Neuronal stem cell (in vitro differentiated cells): ENCODE results near the gene ANKUB1.
A peak's percentile ranks its signal among the peaks of the same experiment; 100 is the strongest.

Source experiments
- DNase-seq: peaks from one replicate; pipeline ENCODE4 v3.0.0-alpha.2; 2013; ENCODE audit warnings: low spot score
- H2AFZ ChIP-seq: one replicate; pipeline ENCODE4 v1.6.1; 2013; ENCODE audit warnings: mild to moderate bottlenecking, low read length, inconsistent platforms
- H2AK5ac ChIP-seq: 2 replicates; pipeline ENCODE4 v1.6.1; 2013; ENCODE audit warnings: low read depth, mild to moderate bottlenecking, inconsistent platforms, low read length, moderate library complexity, mixed read lengths
- H2BK120ac ChIP-seq: 2 replicates; pipeline ENCODE4 v1.6.1; 2013; ENCODE audit warnings: low read depth, mild to moderate bottlenecking, inconsistent platforms, low read length, moderate library complexity, mixed read lengths
- H2BK12ac ChIP-seq: one replicate; pipeline ENCODE4 v1.6.1; 2013; ENCODE audit warnings: low read length, inconsistent platforms
- H2BK15ac ChIP-seq: 2 replicates; pipeline ENCODE4 v1.6.1; 2013; ENCODE audit warnings: mild to moderate bottlenecking, low read length, inconsistent platforms, mixed read lengths
- H2BK5ac ChIP-seq: one replicate; pipeline ENCODE4 v1.6.1; 2013; ENCODE audit warnings: inconsistent platforms, mild to moderate bottlenecking, low read length, moderate library complexity
- H3K14ac ChIP-seq: one replicate; pipeline ENCODE4 v1.6.1; 2013; ENCODE audit warnings: low read length, inconsistent platforms
- H3K18ac ChIP-seq: 2 replicates; pipeline ENCODE4 v1.6.1; 2013; ENCODE audit warnings: low read length, inconsistent platforms
- H3K23ac ChIP-seq: 2 replicates; pipeline ENCODE4 v1.6.1; 2013; ENCODE audit warnings: low read depth, mild to moderate bottlenecking, mixed read lengths, low read length, inconsistent platforms; ENCODE audit not compliant: poor library complexity
- H3K27ac ChIP-seq: replicated peaks from 3 replicates; pipeline ENCODE4 v1.5.1; 2013; ENCODE audit warnings: low read length, inconsistent platforms
- H3K27me3 ChIP-seq, 3 experiments: 2 replicates each; pipeline ENCODE4 v1.6.1; 2013; ENCODE audit warnings: low read length in 3 of 3, mild to moderate bottlenecking in 2 of 3, inconsistent platforms in 1 of 3, low read depth in 1 of 3, mixed read lengths in 1 of 3, moderate library complexity in 1 of 3; ENCODE audit not compliant: control insufficient read depth in 3 of 3, insufficient read depth in 3 of 3
- H3K36me3 ChIP-seq, 2 donors: replicated peaks in 1 of 2; 2 replicates each; pipeline ENCODE4 v1.6.1; 2013; ENCODE audit warnings: low read length in 2 of 2; ENCODE audit not compliant: control insufficient read depth in 2 of 2, insufficient read depth in 2 of 2
- H3K4ac ChIP-seq: 2 replicates; pipeline ENCODE4 v1.6.1; 2013; ENCODE audit warnings: inconsistent platforms, mild to moderate bottlenecking, low read length, moderate library complexity
- H3K4me1 ChIP-seq, 2 donors: 1 replicate in 1 of 2; 2 replicates in 1 of 2; pipeline ENCODE4 v1.6.1; 2013; ENCODE audit warnings: low read length in 2 of 2, low read depth in 1 of 2; ENCODE audit not compliant: control insufficient read depth in 2 of 2, insufficient read depth in 1 of 2
- H3K4me2 ChIP-seq: one replicate; pipeline ENCODE4 v1.6.1; 2013; ENCODE audit warnings: mild to moderate bottlenecking, low read length, inconsistent platforms; ENCODE audit not compliant: insufficient read depth, poor library complexity, severe bottlenecking
- H3K4me3 ChIP-seq, 2 donors: 2 replicates each; pipeline ENCODE4 v1.5.1; 2013; ENCODE audit warnings: low read length in 2 of 2, mild to moderate bottlenecking in 2 of 2, inconsistent platforms in 1 of 2, moderate library complexity in 1 of 2
- H3K79me1 ChIP-seq: one replicate; pipeline ENCODE4 v1.6.1; 2013; ENCODE audit warnings: low read depth, mild to moderate bottlenecking, inconsistent platforms, low read length, moderate library complexity
- H3K9ac ChIP-seq: one replicate; pipeline ENCODE4 v1.6.1; 2013; ENCODE audit warnings: mild to moderate bottlenecking, low read depth, low read length, inconsistent platforms; ENCODE audit not compliant: poor library complexity
- H3K9me3 ChIP-seq, 2 donors: replicated peaks in 1 of 2; 2 replicates each; pipeline versions ENCODE3 to v1.6.1; 2013; ENCODE audit warnings: low read length in 2 of 2, mild to moderate bottlenecking in 2 of 2, inconsistent platforms in 1 of 2, low read depth in 1 of 2, mixed read lengths in 1 of 2, moderate library complexity in 1 of 2; ENCODE audit not compliant: control insufficient read depth in 2 of 2, insufficient read depth in 1 of 2
- H4K8ac ChIP-seq: one replicate; pipeline ENCODE4 v1.6.1; 2013; ENCODE audit warnings: low read depth, mild to moderate bottlenecking, inconsistent platforms, low read length, moderate library complexity
- H4K91ac ChIP-seq: one replicate; pipeline ENCODE4 v1.6.1; 2013; ENCODE audit warnings: low read length, low read depth, mild to moderate bottlenecking, inconsistent platforms; ENCODE audit not compliant: poor library complexity
- WGBS, 2 donors: extraction: QIAGEN DNeasy Blood & Tissue Kit; methylation state at CpG; one replicate each; pipeline ENCODE4 v1.1.7; 2013; ENCODE audit warnings: missing lambda C conversion rate in 2 of 2, mixed read lengths in 1 of 2; ENCODE audit not compliant: insufficient read length in 2 of 2, insufficient replicate concordance in 1 of 2; ENCODE audit errors: extremely low coverage in 2 of 2; 5-methylcytosine and 5-hydroxymethylcytosine counted together

The ANKUB1 gene

GRCh38 chr3:149776170-149776569, 16.2 kb downstream of the ANKUB1 start:
- no peak overlapping the region for H2BK12ac ChIP-seq
- H3K36me3 ChIP-seq, result no peaks in the 10 kb centered on the region
- no peak overlapping the region for H3K9ac ChIP-seq
- no peak overlapping the region for H2AFZ ChIP-seq
- no peak overlapping the region for H2AK5ac ChIP-seq
- H3K9me3 ChIP-seq, result no peaks in the 10 kb centered on the region
- H3K4me3 ChIP-seq, result no peak overlapping the region
- H3K4ac ChIP-seq, result no peak overlapping the region
- no peaks in the 10 kb centered on the region for H3K79me1 ChIP-seq
- WGBS, 2 donors, result no CpG with 5 or more reads among the region's 1 CpG
- no peak overlapping the region for H2BK15ac ChIP-seq
- no peak overlapping the region for H3K4me2 ChIP-seq
- no peak overlapping the region for H4K91ac ChIP-seq
- H3K18ac ChIP-seq, result no peak overlapping the region
- H3K4me1 ChIP-seq, result no peaks in the 10 kb centered on the region
- H3K27ac ChIP-seq, result no peak overlapping the region
- H2BK120ac ChIP-seq, result no peak overlapping the region
- DNase-seq, result no peak
- no peak overlapping the region for H2BK5ac ChIP-seq
- no peak overlapping the region for H3K14ac ChIP-seq
- peaks cover 0 to 26% (median 0%) of the 10 kb centered on the region in 3 experiments for H3K27me3 ChIP-seq
- no peak overlapping the region for H3K23ac ChIP-seq
- no peak overlapping the region for H4K8ac ChIP-seq

DNA sequence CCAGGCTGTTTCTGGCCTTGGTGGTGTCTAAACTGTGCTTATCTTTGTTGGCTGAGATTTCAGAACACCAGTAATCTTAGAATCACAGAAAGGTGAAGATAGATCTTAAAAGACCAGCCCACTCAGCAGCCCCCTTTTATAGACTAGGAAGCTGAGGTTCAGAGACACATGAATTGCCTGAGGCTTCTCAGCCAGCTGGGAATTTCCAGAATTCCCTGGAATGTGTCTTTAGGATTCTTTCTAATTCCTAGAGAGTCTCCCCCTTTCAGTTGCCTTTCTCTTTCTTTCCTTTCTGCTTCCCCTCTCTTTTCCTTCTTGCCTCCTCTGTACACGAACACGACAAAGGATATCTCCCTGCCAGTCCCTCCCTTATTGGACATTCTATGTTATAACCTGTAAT, 19.5 kb downstream of the ANKUB1 start:
- no peak overlapping the region for H3K27ac ChIP-seq
- no peak overlapping the region for H2BK5ac ChIP-seq
- no peak overlapping the region for H2AFZ ChIP-seq
- H3K4me1 ChIP-seq, result peaks cover 0 to 1% of the 10 kb centered on the region in 2 donors
- H3K14ac ChIP-seq, result no peak overlapping the region
- H4K91ac ChIP-seq, result no peak overlapping the region
- no peak overlapping the region for H4K8ac ChIP-seq
- H3K4me3 ChIP-seq, result no peak overlapping the region
- H3K27me3 ChIP-seq, result peaks cover 0 to 26% (median 0%) of the 10 kb centered on the region in 3 experiments
- no peak overlapping the region for H2BK12ac ChIP-seq
- no peak overlapping the region for H3K9ac ChIP-seq
- H3K9me3 ChIP-seq, result no peaks in the 10 kb centered on the region
- H3K79me1 ChIP-seq, result no peaks in the 10 kb centered on the region
- H3K23ac ChIP-seq, result no peak overlapping the region
- H3K18ac ChIP-seq, result no peak overlapping the region
- H3K36me3 ChIP-seq, result no peaks in the 10 kb centered on the region
- H3K4me2 ChIP-seq, result no peak overlapping the region
- no peak overlapping the region for H2BK15ac ChIP-seq
- no CpG with 5 or more reads among the region's 2 CpGs for WGBS, 2 donors
- H3K4ac ChIP-seq, result no peak overlapping the region
- no peak for DNase-seq
- no peak overlapping the region for H2AK5ac ChIP-seq
- no peak overlapping the region for H2BK120ac ChIP-seq

DNA sequence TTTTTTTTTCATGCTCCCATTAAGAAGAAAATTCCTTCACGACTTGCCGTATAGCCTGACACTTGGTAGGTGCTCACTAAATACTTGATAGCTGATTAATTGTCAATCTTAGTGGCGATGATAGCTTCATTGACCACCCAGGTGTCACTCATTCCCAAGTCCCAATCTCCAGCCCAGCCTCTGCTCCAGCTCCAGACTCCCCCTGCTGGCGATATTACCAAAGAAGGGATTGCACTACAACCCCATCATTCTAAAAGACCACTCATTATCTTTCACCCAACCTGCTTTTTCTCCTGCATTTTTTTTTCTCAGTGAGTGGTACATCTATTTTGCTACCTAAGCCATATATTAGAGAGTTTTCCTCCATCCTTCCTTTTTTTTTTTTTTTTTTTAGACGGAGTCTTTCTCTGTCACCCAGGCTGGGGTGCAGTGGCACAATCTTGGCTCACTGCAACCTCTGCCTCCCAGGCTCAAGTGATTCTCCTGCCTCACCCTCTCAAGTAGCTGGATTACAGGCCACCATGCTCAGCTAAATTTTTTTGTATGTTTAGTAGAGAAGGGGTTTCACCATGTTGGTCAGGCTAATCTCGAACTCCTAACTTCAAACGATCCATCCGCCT, 20.6 kb downstream of the ANKUB1 start:
- no peak overlapping the region for H3K4me3 ChIP-seq
- H2AK5ac ChIP-seq, result no peak overlapping the region
- H3K4me1 ChIP-seq, result peaks cover 0 to 6% of the 10 kb centered on the region in 2 donors
- no peaks in the 10 kb centered on the region for H3K79me1 ChIP-seq
- no peak overlapping the region for H3K23ac ChIP-seq
- H2BK120ac ChIP-seq, result no peak overlapping the region
- no peaks in the 10 kb centered on the region for H3K9me3 ChIP-seq
- no peak overlapping the region for H4K91ac ChIP-seq
- no peak overlapping the region for H3K4ac ChIP-seq
- H3K18ac ChIP-seq, result no peak overlapping the region
- DNase-seq, result peak; percentile 49
- H2AFZ ChIP-seq, result no peak overlapping the region
- H3K9ac ChIP-seq, result no peak overlapping the region
- H2BK5ac ChIP-seq, result no peak overlapping the region
- WGBS, 2 donors, result no CpG with 5 or more reads among the region's 8 CpGs
- no peak overlapping the region for H4K8ac ChIP-seq
- no peaks in the 10 kb centered on the region for H3K36me3 ChIP-seq
- H3K27ac ChIP-seq, result no peak overlapping the region
- H2BK15ac ChIP-seq, result no peak overlapping the region
- H3K4me2 ChIP-seq, result no peak overlapping the region
- H2BK12ac ChIP-seq, result no peak overlapping the region
- peaks cover 0 to 26% (median 0%) of the 10 kb centered on the region in 3 experiments for H3K27me3 ChIP-seq
- H3K14ac ChIP-seq, result no peak overlapping the region

DNA sequence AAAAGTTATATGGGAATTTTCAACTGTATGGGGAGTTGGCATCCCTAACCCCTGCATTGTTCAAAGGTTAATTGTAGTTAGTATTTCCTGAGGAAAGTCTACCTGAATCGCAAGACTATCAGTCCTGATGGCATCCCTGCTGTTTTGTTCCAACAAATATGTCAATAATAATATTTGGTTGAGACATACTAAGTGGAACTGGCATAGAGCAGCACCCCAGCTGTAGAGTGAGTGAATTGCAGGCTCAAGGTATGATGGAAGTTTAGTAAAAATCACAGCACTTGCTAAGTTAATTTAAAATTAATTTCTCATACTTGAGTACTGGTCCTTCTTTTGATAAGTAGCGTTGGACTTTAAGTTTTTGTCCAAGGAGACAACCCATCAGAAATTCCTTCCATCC, 22.1 kb downstream of the ANKUB1 start:
- no peak for DNase-seq
- WGBS, 2 donors, result no CpG with 5 or more reads among the region's 2 CpGs
- peaks cover 0 to 6% of the 10 kb centered on the region in 2 donors for H3K4me1 ChIP-seq

More for the DNA sequence above, 22.1 kb downstream of the ANKUB1 start:
- H3K27me3 ChIP-seq, result peaks cover 0 to 20% (median 0%) of the 10 kb centered on the region in 3 experiments
- H3K9ac ChIP-seq, result no peak overlapping the region
- H2BK15ac ChIP-seq, result no peak overlapping the region
- no peak overlapping the region for H2AK5ac ChIP-seq
- no peak overlapping the region for H3K23ac ChIP-seq
- H2BK12ac ChIP-seq, result no peak overlapping the region
- H3K27ac ChIP-seq, result no peak overlapping the region
- no peak overlapping the region for H3K18ac ChIP-seq
- H3K4me2 ChIP-seq, result no peak overlapping the region
- no peak overlapping the region for H4K8ac ChIP-seq
- no peaks in the 10 kb centered on the region for H3K9me3 ChIP-seq
- no peak overlapping the region for H4K91ac ChIP-seq
- no peak overlapping the region for H2AFZ ChIP-seq
- H3K4me3 ChIP-seq, result no peak overlapping the region
- no peaks in the 10 kb centered on the region for H3K79me1 ChIP-seq
- no peak overlapping the region for H2BK5ac ChIP-seq
- H3K36me3 ChIP-seq, result no peaks in the 10 kb centered on the region
- no peak overlapping the region for H3K4ac ChIP-seq
- H3K14ac ChIP-seq, result no peak overlapping the region
- no peak overlapping the region for H2BK120ac ChIP-seq
